Mesenchymal stem cell (in vitro differentiated cells and primary cell): ENCODE results near the gene CNDP1.

Source experiments
- DNase-seq: peaks from one replicate; pipeline ENCODE4 v3.0.0-alpha.2; 2013
- H2AFZ ChIP-seq: one replicate; pipeline ENCODE4 v1.6.1; 2013; ENCODE audit warnings: low read depth, mild to moderate bottlenecking, control low read depth, inconsistent platforms, low read length, moderate library complexity
- H2AK5ac ChIP-seq: 2 replicates; pipeline ENCODE4 v1.6.1; 2013; ENCODE audit warnings: low read length, moderate library complexity, mild to moderate bottlenecking, inconsistent platforms; ENCODE audit not compliant: severe bottlenecking
- H2BK120ac ChIP-seq: one replicate; pipeline ENCODE4 v1.6.1; 2013; ENCODE audit warnings: low read depth, mild to moderate bottlenecking, inconsistent platforms, low read length, moderate library complexity
- H2BK12ac ChIP-seq, 2 experiments: one replicate each; pipeline ENCODE4 v1.6.1; 2013; ENCODE audit warnings: inconsistent platforms in 2 of 2, low read length in 2 of 2, mild to moderate bottlenecking in 2 of 2, moderate library complexity in 2 of 2, control low read depth in 1 of 2
- H2BK15ac ChIP-seq: one replicate; pipeline ENCODE4 v1.6.1; 2013; ENCODE audit warnings: mild to moderate bottlenecking, low read depth, inconsistent platforms; ENCODE audit not compliant: poor library complexity, severe bottlenecking
- H2BK5ac ChIP-seq: 2 replicates; pipeline ENCODE4 v1.6.1; 2013; ENCODE audit warnings: low read depth, mild to moderate bottlenecking, low read length, control low read depth, inconsistent platforms; ENCODE audit not compliant: poor library complexity, severe bottlenecking
- H3K14ac ChIP-seq, 2 experiments: one replicate each; pipeline ENCODE4 v1.6.1; 2013; ENCODE audit warnings: inconsistent platforms in 2 of 2, low read length in 2 of 2, control low read depth in 1 of 2, mild to moderate bottlenecking in 1 of 2, moderate library complexity in 1 of 2
- H3K18ac ChIP-seq, 2 experiments: one replicate each; pipeline ENCODE4 v1.6.1; 2013; ENCODE audit warnings: inconsistent platforms in 2 of 2, low read length in 2 of 2, control low read depth in 1 of 2, low read depth in 1 of 2, mild to moderate bottlenecking in 1 of 2
- H3K23ac ChIP-seq, 2 experiments: one replicate each; pipeline ENCODE4 v1.6.1; 2013; ENCODE audit warnings: inconsistent platforms in 2 of 2, low read length in 2 of 2, mild to moderate bottlenecking in 2 of 2, moderate library complexity in 2 of 2, control low read depth in 1 of 2
- H3K27ac ChIP-seq: 2 replicates; pipeline ENCODE4 v1.5.1; 2013; ENCODE audit warnings: mild to moderate bottlenecking, moderate library complexity, low read length, control low read depth, inconsistent platforms; ENCODE audit not compliant: poor library complexity, severe bottlenecking
- H3K27me3 ChIP-seq, 2 experiments: 2 replicates each; pipeline versions ENCODE4 v1.6.1 to v1.7.0; 2013; ENCODE audit warnings: low read length in 2 of 2, mild to moderate bottlenecking in 2 of 2, moderate library complexity in 2 of 2, control low read depth in 1 of 2, inconsistent platforms in 1 of 2; ENCODE audit not compliant: control insufficient read depth in 1 of 2, insufficient read depth in 1 of 2
- H3K36me3 ChIP-seq, 2 experiments: 2 replicates each; pipeline versions ENCODE4 v1.6.1 to v1.7.0; 2013; ENCODE audit warnings: low read length in 2 of 2, control low read depth in 1 of 2, inconsistent platforms in 1 of 2, low read depth in 1 of 2, mild to moderate bottlenecking in 1 of 2; ENCODE audit not compliant: insufficient read depth in 2 of 2, control insufficient read depth in 1 of 2
- H3K4ac ChIP-seq, 2 experiments: one replicate each; pipeline ENCODE4 v1.6.1; 2013; ENCODE audit warnings: inconsistent platforms in 2 of 2, low read length in 2 of 2, mild to moderate bottlenecking in 2 of 2, moderate library complexity in 2 of 2, control low read depth in 1 of 2, low read depth in 1 of 2
- H3K4me1 ChIP-seq: 2 replicates; pipeline ENCODE4 v1.6.1; 2013; ENCODE audit warnings: low read depth, low read length, control low read depth; ENCODE audit not compliant: control insufficient read depth, insufficient read depth
- H3K4me2 ChIP-seq: 2 replicates; pipeline ENCODE4 v1.6.1; 2013; ENCODE audit warnings: low read length, mild to moderate bottlenecking, inconsistent platforms; ENCODE audit not compliant: poor library complexity, severe bottlenecking
- H3K4me3 ChIP-seq, 2 experiments: 2 replicates each; pipeline versions ENCODE4 v1.5.1 to v1.7.0; 2013; ENCODE audit warnings: low read length in 2 of 2, mild to moderate bottlenecking in 2 of 2, control low read depth in 1 of 2, low read depth in 1 of 2; ENCODE audit not compliant: insufficient read depth in 1 of 2
- H3K79me1 ChIP-seq: replicated peaks from 2 replicates; pipeline ENCODE4 v1.6.1; 2013; ENCODE audit warnings: mild to moderate bottlenecking, control low read depth, low read length, inconsistent platforms; ENCODE audit not compliant: poor library complexity, severe bottlenecking
- H3K9ac ChIP-seq: 2 replicates; pipeline ENCODE4 v1.7.0; 2013; ENCODE audit warnings: mild to moderate bottlenecking, low read length, moderate library complexity
- H3K9me3 ChIP-seq: 2 replicates; pipeline ENCODE4 v1.7.0; 2013; ENCODE audit warnings: mild to moderate bottlenecking, low read length; ENCODE audit not compliant: control insufficient read depth
- H4K8ac ChIP-seq: one replicate; pipeline ENCODE4 v1.6.1; 2013; ENCODE audit warnings: inconsistent platforms, mild to moderate bottlenecking, low read length, moderate library complexity
- H4K91ac ChIP-seq: one replicate; pipeline ENCODE4 v1.6.1; 2013; ENCODE audit warnings: mild to moderate bottlenecking, low read length, inconsistent platforms
- WGBS: methylation state at CpG from one replicate; pipeline ENCODE4 v1.1.7; 2013; ENCODE audit warnings: mixed read lengths; 5-methylcytosine and 5-hydroxymethylcytosine counted together

The CNDP1 gene

GRCh38 chr18:74532511-74533025 is 1.7 kb upstream of the CNDP1 start:
- H3K23ac ChIP-seq = no peak overlapping the region
- H2BK15ac ChIP-seq = no peak overlapping the region
- no peaks in the 10 kb centered on the region for H3K4me1 ChIP-seq
- H3K4me3 ChIP-seq = no peak overlapping the region
- H4K91ac ChIP-seq = no peak overlapping the region
- DNase-seq = no peak
- H3K18ac ChIP-seq = no peak overlapping the region
- no peak overlapping the region for H4K8ac ChIP-seq
- peak overlapping the region in 1 of 2 experiments; percentile 59 for H3K14ac ChIP-seq
- H3K4ac ChIP-seq = no peak overlapping the region
- no peak overlapping the region for H3K9ac ChIP-seq
- H3K9me3 ChIP-seq = no peaks in the 10 kb centered on the region
- WGBS = 64% methylated on average over 8 of the region's 9 CpGs
- H2AFZ ChIP-seq = no peak overlapping the region
- H3K27me3 ChIP-seq = peaks cover 22 to 36% of the 10 kb centered on the region in 2 experiments
- H2BK12ac ChIP-seq = no peak overlapping the region
- H3K27ac ChIP-seq = no peak overlapping the region
- H2AK5ac ChIP-seq = no peak overlapping the region
- no peak overlapping the region for H2BK5ac ChIP-seq
- H3K79me1 ChIP-seq = no peaks in the 10 kb centered on the region
- no peak overlapping the region for H2BK120ac ChIP-seq
- H3K36me3 ChIP-seq = no peaks in the 10 kb centered on the region
- H3K4me2 ChIP-seq = no peak overlapping the region

- 96% methylated on average over 12 of the region's 12 CpGs for WGBS
- Histone ChIP-seq H3K4me2 (no peak overlapping the region), H3K23ac (no peak overlapping the region), H2BK15ac (no peak overlapping the region), H3K4ac (no peak overlapping the region), H3K27me3 (peaks cover 22 to 39% of the 10 kb centered on the region in 2 experiments), H3K9ac (no peak overlapping the region), H2AK5ac (no peak overlapping the region), H3K4me1 (no peaks in the 10 kb centered on the region), H3K4me3 (no peak overlapping the region), H3K79me1 (no peaks in the 10 kb centered on the region), H3K9me3 (no peaks in the 10 kb centered on the region), H3K18ac (no peak overlapping the region), H2BK120ac (no peak overlapping the region), H3K27ac (no peak overlapping the region), H2BK5ac (no peak overlapping the region), H3K14ac (no peak overlapping the region), H2BK12ac (no peak overlapping the region), H2AFZ (no peak overlapping the region), H4K8ac (no peak overlapping the region), H4K91ac (no peak overlapping the region), H3K36me3 (no peaks in the 10 kb centered on the region)
- DNase-seq = no peak
Observed at GRCh38 chr18:74533666-74534065, 634 bp upstream of the CNDP1 start.

GRCh38 chr18:74534981-74535649 is 815 bp downstream of the CNDP1 start:
- 87% methylated on average over 8 of the region's 9 CpGs for WGBS

GRCh38 chr18:74539289-74539688 is 5.0 kb downstream of the CNDP1 start:
- Histone ChIP-seq H2AFZ (no peak overlapping the region), H3K9ac (no peak overlapping the region), H3K36me3 (no peaks in the 10 kb centered on the region), H3K4me1 (peaks cover 8% of the 10 kb centered on the region), H2BK12ac (no peak overlapping the region), H3K79me1 (no peaks in the 10 kb centered on the region), H3K23ac (no peak overlapping the region), H2AK5ac (no peak overlapping the region), H2BK120ac (no peak overlapping the region), H3K4me3 (no peak overlapping the region), H4K91ac (no peak overlapping the region), H2BK5ac (no peak overlapping the region), H3K18ac (no peak overlapping the region), H3K14ac (peak overlapping the region in 1 of 2 experiments; percentile 4), H3K27me3 (peaks cover 26 to 31% of the 10 kb centered on the region in 2 experiments), H3K27ac (no peak overlapping the region), H3K4ac (no peak overlapping the region), H4K8ac (no peak overlapping the region), H3K4me2 (no peak overlapping the region), H2BK15ac (no peak overlapping the region), H3K9me3 (no peaks in the 10 kb centered on the region)
- DNase-seq = no peak
- 87% methylated on average over 11 of the region's 11 CpGs for WGBS

More at GRCh38 chr18:74534981-74535649, 815 bp downstream of the CNDP1 start:
- Histone ChIP-seq H3K9ac (no peak overlapping the region), H2BK5ac (no peak overlapping the region), H3K23ac (no peak overlapping the region), H3K4ac (no peak overlapping the region), H3K36me3 (no peaks in the 10 kb centered on the region), H3K18ac (peak overlapping the region in 1 of 2 experiments; percentile 22), H2BK120ac (no peak overlapping the region), H2AFZ (no peak overlapping the region), H3K9me3 (no peaks in the 10 kb centered on the region), H4K8ac (no peak overlapping the region), H2BK15ac (no peak overlapping the region), H2AK5ac (no peak overlapping the region), H3K79me1 (no peaks in the 10 kb centered on the region), H2BK12ac (no peak overlapping the region), H3K4me1 (no peaks in the 10 kb centered on the region), H4K91ac (no peak overlapping the region), H3K27me3 (peaks cover 30 to 35% of the 10 kb centered on the region in 2 experiments), H3K14ac (no peak overlapping the region), H3K4me3 (no peak overlapping the region), H3K4me2 (no peak overlapping the region), H3K27ac (no peak overlapping the region)
- no peak for DNase-seq
